ENCODE data around the gene AVP. TPM values are rescaled to one million over a fixed set of nuclear protein-coding genes. Genes with fewer than 3 reads are reported as not detected.

The AVP gene
- total RNA-seq, 1 donor from 2014 or later: not detected

DNA sequence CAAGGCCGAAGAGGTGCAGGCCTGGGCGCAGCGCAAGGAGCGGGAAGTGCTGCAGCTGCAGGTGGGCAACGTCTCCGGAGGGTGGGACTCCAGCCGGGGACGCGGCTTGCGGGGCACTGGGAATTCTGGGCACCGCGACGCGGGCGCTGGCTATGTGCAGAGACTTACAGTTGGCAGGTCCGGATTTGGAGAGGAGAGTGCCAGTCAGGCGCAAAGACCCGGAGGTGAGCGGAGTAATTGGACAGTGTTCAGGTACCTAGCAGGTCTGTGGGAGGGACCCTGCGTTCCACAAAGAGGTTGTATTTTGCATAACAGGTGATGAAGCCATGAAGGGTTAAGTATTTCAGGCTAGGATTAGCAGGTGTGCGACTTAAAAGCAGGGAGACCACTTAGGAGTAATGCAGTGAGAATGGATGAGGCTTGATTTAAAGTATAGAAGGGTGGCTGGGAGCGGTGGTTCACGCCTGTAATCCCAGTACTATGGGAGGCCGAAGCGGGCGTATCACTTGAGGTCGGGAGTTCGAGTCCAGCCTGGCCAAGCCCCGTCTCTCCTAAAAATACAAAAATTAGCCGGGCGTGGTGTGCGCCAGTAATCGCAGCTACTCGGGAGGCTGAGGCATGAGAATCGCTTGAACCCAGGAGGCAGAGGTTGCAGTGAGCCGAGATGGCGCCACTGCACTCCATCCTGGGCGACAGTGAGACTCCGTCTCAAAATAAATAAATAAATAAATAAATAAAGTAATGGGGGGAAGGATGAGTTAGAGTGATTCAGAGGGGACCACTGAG lies 37.7 kb downstream of the AVP start:
- no peak for DNase-seq (ENCODE audit: low spot score)
- Mint-ChIP-seq H3K9me3 (no peaks in the 10 kb centered on the region), H3K4me3 (peak overlapping the region; percentile 95), H3K27ac (peak overlapping the region; percentile 78), H3K4me1 (ENCODE audit: low read depth) (peaks cover 11% of the 10 kb centered on the region), H3K27me3 (ENCODE audit: insufficient read depth) (no peaks in the 10 kb centered on the region), H3K36me3 (ENCODE audit: low read depth) (peaks cover 31% of the 10 kb centered on the region)
- intact Hi-C loops (cut with micrococcal nuclease): loop anchor here (1.0 kb wide), 1 partner anchor 395 kb away; the partner anchor contains the start of gene NOP56

DNA sequence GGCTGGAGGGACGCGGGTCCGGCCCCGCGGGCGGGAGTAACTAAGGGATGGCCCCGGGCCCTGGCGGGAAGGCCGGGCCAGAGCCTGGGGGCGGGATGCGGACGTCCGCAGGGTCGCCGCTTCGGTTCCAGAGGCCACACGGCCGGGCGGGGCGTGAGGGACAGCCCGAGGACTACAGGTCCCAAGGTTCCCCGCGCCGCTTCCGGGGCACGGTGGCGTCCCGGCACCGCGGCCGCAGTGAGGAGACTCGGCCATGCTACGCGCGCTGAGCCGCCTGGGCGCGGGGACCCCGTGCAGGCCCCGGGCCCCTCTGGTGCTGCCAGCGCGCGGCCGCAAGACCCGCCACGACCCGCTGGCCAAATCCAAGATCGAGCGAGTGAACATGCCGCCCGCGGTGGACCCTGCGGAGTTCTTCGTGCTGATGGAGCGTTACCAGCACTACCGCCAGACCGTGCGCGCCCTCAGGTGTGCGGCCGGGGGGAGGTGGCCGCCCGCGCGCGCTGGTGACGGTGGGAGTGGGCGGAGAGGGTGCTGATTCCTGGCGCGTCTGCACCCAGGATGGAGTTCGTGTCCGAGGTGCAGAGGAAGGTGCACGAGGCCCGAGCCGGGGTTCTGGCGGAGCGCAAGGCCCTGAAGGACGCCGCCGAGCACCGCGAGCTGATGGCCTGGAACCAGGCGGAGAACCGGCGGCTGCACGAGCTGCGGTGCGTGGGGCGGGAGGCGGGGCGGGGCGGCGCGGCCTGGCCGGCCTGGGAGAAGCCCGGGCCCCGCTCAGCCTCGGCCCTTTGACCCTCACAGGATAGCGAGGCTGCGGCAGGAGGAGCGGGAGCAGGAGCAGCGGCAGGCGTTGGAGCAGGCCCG lies 38.5 kb downstream of the AVP start, which contains the start of gene MRPS26:
TSS of gene MRPS26 (plus strand) at position 237 of the 861 bp plus-strand sequence. CDS start at position 254, 17 bp downstream.
- Mint-ChIP-seq H3K27me3 (ENCODE audit: insufficient read depth) (no peaks in the 10 kb centered on the region), H3K27ac (peak within 1 kb of the TSS; percentile 78), H3K4me1 (ENCODE audit: low read depth) (peaks cover 11% of the 10 kb centered on the region), H3K36me3 (ENCODE audit: low read depth) (peaks cover 32% of the 10 kb centered on the region), H3K4me3 (peak within 1 kb of the TSS; percentile 95), H3K9me3 (no peaks in the 10 kb centered on the region)
- peak; percentile 80 for DNase-seq (ENCODE audit: low spot score)
- intact Hi-C loops (cut with micrococcal nuclease): loop anchor here (1.0 kb wide), 4 partner anchors 35 to 394 kb away; partner anchors contain the start of genes NOP56 and PTPRA

DNA sequence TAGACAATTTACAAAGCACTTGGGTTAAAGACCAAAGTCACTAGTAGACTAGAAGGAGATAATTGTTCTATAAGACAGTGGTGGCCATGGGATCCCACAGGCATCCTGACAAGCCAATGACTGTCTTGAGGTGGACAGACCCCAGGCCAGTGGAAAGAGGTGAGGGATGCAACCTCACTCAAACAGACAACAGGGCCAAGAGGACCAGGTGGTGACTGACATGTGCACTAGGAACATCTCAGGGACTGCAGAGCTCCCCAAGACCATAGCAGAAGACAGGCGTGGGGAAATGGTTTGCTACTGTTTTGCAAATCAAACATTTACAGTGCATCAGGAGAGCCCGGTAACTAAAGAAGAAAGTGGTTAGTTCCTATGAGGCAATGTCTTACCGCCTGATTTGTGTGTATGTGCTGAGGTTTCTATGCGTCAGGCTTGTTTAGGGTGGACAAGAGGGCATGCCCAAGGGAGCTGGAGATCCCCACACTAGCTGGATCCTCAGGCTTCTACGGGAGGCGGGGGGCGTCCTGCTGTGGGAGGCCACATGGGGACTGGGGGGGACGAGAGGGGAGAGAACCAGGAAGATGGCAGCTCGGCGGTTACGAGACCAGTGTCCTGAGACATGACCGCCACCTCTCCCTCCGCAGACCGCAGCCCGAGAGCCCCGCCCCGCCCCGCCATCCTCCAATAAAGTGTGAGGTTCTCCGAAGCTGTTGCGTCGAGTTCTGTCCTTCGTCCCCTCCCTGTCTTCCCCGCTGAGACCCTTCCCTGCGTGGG lies 39.3 kb downstream of the AVP start:
- Mint-ChIP-seq H3K27ac (peak overlapping the region; percentile 67), H3K4me1 (ENCODE audit: low read depth) (peaks cover 16% of the 10 kb centered on the region), H3K36me3 (ENCODE audit: low read depth) (peaks cover 34% of the 10 kb centered on the region), H3K27me3 (ENCODE audit: insufficient read depth) (no peaks in the 10 kb centered on the region), H3K4me3 (peak overlapping the region; percentile 84), H3K9me3 (no peaks in the 10 kb centered on the region)
- DNase-seq (ENCODE audit: low spot score): no peak
- intact Hi-C loops (cut with micrococcal nuclease): loop anchor here (1.0 kb wide), 3 partner anchors 34 to 172 kb away; partner anchors contain the start of gene PTPRA

DNA sequence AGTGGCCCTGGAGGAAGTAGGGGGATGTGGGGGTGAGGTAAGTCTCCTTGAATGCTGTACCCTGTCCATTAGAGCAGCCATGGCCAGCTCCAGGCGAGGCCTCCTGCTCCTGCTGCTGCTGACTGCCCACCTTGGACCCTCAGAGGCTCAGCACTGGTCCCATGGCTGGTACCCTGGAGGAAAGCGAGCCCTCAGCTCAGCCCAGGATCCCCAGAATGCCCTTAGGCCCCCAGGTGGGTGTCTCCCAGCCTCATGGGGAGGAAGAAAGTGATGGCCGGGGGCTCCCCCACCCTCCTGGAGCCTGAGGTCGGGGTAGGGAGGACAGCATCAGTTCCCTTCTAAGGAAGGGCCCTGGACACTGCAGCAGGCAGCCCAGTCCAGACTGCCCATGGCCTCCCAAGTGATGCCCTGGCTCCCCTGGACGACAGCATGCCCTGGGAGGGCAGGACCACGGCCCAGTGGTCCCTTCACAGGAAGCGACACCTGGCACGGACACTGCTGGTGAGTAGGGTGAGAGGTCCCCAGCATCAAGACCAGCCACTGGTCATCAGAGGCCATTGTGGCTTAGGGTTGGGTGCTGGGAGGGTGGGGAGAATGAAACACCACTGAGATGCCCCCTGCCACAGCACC lies 40.1 kb downstream of the AVP start:
- Mint-ChIP-seq H3K4me3 (peak overlapping the region; percentile 42), H3K9me3 (no peaks in the 10 kb centered on the region), H3K36me3 (ENCODE audit: low read depth) (peaks cover 29% of the 10 kb centered on the region)

DNA sequence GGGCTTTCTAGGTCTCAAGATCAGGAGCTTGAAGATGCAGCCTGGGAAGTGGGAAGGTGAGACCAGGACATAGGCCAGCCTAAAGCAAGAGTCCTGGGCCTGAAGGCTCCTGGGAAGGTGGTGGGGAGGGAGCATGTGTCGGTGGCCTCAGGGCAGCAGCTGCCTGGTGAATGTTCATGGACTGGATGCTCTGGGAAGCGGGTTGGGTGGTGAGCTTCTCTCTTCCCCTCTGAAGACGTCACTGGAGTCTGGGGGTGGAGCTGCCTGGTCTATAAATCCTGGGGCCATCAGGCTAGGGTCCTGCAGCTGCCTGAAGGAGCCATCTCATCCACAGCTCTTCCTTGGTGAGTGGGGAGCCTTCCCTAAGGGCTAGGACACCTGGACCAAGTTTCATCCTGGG lies 41.2 kb downstream of the AVP start, which contains the start of gene GNRH2:
TSS of gene GNRH2 (plus strand) at position 301 of the 400 bp plus-strand sequence. CDS start 793 bp downstream, outside the sequence.
- no peak within 1 kb of the TSS for H3K27ac Mint-ChIP-seq
- H3K4me1 Mint-ChIP-seq (ENCODE audit: low read depth): peaks cover 26% of the 10 kb centered on the region
- H3K4me3 Mint-ChIP-seq: peak within 1 kb of the TSS; percentile 42
- no peaks in the 10 kb centered on the region for H3K27me3 Mint-ChIP-seq (ENCODE audit: insufficient read depth)
- peaks cover 34% of the 10 kb centered on the region for H3K36me3 Mint-ChIP-seq (ENCODE audit: low read depth)
- no peaks in the 10 kb centered on the region for H3K9me3 Mint-ChIP-seq
- no peak for DNase-seq (ENCODE audit: low spot score)
- intact Hi-C loops (cut with micrococcal nuclease): no loop called here

More for the DNA sequence above, 40.1 kb downstream of the AVP start:
- Mint-ChIP-seq H3K27me3 (ENCODE audit: insufficient read depth) (no peaks in the 10 kb centered on the region), H3K4me1 (ENCODE audit: low read depth) (peaks cover 24% of the 10 kb centered on the region), H3K27ac (no peak overlapping the region)
- intact Hi-C loops (cut with micrococcal nuclease): no loop called here
- no peak for DNase-seq (ENCODE audit: low spot score)

DNA sequence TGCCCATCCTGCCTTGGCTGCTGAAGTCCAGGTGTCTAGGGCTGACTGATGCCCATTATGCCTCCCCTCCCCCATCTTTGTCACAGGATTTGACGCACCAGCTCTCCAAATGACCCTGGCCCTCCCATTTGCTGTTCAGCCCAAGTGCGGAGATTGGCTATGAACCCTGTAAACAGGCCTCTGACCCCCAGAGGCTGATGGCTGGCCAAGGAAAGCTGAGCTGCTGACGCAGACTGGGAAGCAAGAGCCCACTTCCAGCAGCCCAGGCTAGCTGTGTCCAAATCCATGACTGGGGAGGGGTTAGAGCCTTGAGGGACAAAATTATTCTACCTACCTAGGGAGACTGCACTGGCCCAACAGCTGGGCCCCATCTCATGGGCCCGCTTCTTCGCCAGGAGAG lies 41.9 kb downstream of the AVP start:
- peaks cover 29% of the 10 kb centered on the region for H3K36me3 Mint-ChIP-seq (ENCODE audit: low read depth)

DNA sequence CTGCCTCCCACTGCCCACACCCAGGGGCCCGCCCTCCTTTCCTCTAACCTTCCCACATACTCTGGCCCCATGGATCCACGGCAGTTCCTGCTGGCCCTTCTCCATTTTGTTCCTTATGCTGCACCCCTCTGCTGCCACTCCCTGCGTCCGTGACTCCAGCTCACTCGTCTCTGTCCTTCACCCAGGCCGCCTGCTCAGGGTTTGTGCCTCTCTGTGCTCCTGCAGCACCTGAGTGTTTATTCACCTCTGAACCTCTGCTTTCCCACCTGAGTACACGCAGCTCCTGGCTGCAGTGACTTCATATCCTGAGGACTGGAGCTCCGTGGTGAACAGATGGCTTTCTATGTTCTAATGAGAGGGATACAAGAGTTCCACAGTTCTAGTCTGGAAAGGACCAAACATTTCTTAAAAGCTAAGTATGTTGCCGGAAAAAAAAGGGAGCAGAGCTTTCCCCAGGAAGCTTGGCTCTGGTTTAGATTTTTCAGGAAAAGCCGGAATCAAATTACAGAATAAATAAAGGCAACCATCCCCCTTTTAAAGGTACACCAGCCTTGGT lies 42.6 kb downstream of the AVP start:
- Mint-ChIP-seq H3K27me3 (ENCODE audit: insufficient read depth) (no peaks in the 10 kb centered on the region), H3K9me3 (no peaks in the 10 kb centered on the region), H3K36me3 (ENCODE audit: low read depth) (peaks cover 30% of the 10 kb centered on the region), H3K4me3 (no peak overlapping the region), H3K27ac (no peak overlapping the region), H3K4me1 (ENCODE audit: low read depth) (peaks cover 24% of the 10 kb centered on the region)
- intact Hi-C loops (cut with micrococcal nuclease): no loop called here
- DNase-seq (ENCODE audit: low spot score): no peak

More for the DNA sequence above, 41.9 kb downstream of the AVP start:
- Mint-ChIP-seq H3K27me3 (ENCODE audit: insufficient read depth) (no peaks in the 10 kb centered on the region), H3K4me1 (ENCODE audit: low read depth) (peaks cover 26% of the 10 kb centered on the region), H3K27ac (no peak overlapping the region), H3K9me3 (no peaks in the 10 kb centered on the region), H3K4me3 (no peak overlapping the region)
- no peak for DNase-seq (ENCODE audit: low spot score)
- intact Hi-C loops (cut with micrococcal nuclease): no loop called here

DNA sequence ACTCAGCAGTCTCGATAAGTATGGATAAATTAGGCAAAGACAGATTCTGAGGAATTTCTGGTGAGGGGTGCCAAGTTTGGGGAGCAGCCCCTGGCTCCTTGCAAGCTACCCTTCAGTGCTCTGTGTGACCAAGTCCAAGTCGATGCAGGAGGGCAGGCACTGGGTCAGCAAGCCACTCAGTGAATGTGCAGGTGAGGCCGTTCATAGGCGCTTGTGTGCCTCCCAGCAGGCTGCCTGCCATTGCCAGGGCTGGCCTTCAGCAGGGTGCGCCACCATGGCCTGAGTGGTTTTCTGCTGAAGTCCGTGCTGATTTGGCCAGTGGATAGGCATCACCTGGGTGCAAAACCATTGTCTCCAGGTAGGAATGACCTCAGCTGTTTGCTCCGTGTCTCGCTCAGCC lies 44.4 kb downstream of the AVP start:
- intact Hi-C loops (cut with micrococcal nuclease): no loop called here
- H3K4me3 Mint-ChIP-seq: no peak overlapping the region
- H3K9me3 Mint-ChIP-seq: no peaks in the 10 kb centered on the region
- DNase-seq (ENCODE audit: low spot score): no peak
- peaks cover 37% of the 10 kb centered on the region for H3K36me3 Mint-ChIP-seq (ENCODE audit: low read depth)
- H3K27ac Mint-ChIP-seq: peak overlapping the region; percentile 72
- H3K27me3 Mint-ChIP-seq (ENCODE audit: insufficient read depth): no peaks in the 10 kb centered on the region
- peaks cover 17% of the 10 kb centered on the region for H3K4me1 Mint-ChIP-seq (ENCODE audit: low read depth)

DNA sequence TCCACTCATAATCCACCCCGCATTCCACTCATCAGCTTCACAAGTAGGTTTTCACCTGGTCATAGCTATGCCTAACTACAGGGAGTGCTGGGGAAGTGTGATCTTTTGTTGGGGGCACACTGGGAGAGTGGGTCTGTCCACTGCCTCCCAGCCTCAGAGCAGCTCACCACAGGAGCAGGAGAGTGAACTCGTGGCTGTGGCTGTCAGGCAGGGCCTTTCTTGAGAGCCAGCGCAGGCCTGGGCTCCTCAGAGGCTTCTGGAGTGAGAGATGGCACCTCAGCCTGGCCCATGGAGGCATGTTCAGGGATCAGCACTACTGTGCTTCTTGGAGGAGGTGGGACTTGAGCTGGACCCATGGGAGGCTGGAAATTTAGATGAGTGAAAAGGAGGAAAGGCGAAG lies 45.1 kb downstream of the AVP start:
- H3K4me3 Mint-ChIP-seq: no peak overlapping the region
- no peaks in the 10 kb centered on the region for H3K27me3 Mint-ChIP-seq (ENCODE audit: insufficient read depth)

DNA sequence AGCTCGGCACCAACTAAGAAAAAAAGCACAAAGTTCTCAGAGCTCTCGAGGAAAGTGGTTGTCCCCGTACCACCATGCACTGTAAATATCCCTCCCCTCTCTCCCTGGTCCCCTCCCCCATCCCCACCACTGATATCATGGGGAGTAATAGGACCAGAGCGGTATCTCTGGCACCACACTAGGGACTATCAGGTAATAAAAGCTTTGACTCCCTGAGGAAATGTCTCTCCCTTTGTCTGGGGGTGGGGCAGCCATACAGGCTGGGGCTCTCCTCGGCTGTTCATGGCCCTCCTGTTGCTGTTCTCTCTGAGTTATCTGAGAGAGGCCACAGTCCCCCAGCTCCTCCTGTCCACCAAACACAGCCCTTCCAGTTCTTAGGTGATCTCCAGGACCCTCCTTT lies 46.1 kb downstream of the AVP start:
- no peak for DNase-seq (ENCODE audit: low spot score)
- Mint-ChIP-seq H3K27ac (no peak overlapping the region), H3K36me3 (ENCODE audit: low read depth) (peaks cover 44% of the 10 kb centered on the region), H3K4me3 (no peak overlapping the region), H3K9me3 (no peaks in the 10 kb centered on the region), H3K4me1 (ENCODE audit: low read depth) (peaks cover 15% of the 10 kb centered on the region), H3K27me3 (ENCODE audit: insufficient read depth) (no peaks in the 10 kb centered on the region)
- intact Hi-C loops (cut with micrococcal nuclease): no loop called here

More for the DNA sequence above, 45.1 kb downstream of the AVP start:
- Mint-ChIP-seq H3K4me1 (ENCODE audit: low read depth) (peaks cover 15% of the 10 kb centered on the region), H3K27ac (peak overlapping the region; percentile 72), H3K9me3 (no peaks in the 10 kb centered on the region), H3K36me3 (ENCODE audit: low read depth) (peaks cover 42% of the 10 kb centered on the region)
- no peak for DNase-seq (ENCODE audit: low spot score)
- intact Hi-C loops (cut with micrococcal nuclease): no loop called here

DNA sequence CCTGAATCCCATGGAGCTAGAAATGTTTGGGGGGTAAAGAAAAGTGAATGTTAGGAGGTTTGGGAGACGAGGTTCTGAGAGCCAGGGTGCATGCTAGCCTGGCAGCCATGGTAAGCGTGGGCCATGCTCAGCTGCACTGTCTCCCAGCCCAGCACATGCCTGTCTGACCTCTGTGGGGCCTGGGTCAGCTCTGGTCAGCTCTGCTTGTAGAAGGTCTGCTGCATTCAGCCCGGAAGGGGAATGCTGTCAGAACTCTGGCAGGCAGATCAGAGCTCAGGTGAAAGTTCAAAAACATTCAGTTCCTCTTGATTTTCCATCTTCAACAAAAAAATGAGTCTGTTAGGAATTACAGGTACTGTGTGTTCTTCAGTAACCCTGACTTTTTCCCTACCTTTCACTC lies 46.9 kb downstream of the AVP start:
- H3K9me3 Mint-ChIP-seq: no peaks in the 10 kb centered on the region
- H3K36me3 Mint-ChIP-seq (ENCODE audit: low read depth): peaks cover 44% of the 10 kb centered on the region
- DNase-seq (ENCODE audit: low spot score): no peak
- no peak overlapping the region for H3K4me3 Mint-ChIP-seq
- H3K4me1 Mint-ChIP-seq (ENCODE audit: low read depth): peaks cover 15% of the 10 kb centered on the region
- intact Hi-C loops (cut with micrococcal nuclease): no loop called here
- no peak overlapping the region for H3K27ac Mint-ChIP-seq
- no peaks in the 10 kb centered on the region for H3K27me3 Mint-ChIP-seq (ENCODE audit: insufficient read depth)

DNA sequence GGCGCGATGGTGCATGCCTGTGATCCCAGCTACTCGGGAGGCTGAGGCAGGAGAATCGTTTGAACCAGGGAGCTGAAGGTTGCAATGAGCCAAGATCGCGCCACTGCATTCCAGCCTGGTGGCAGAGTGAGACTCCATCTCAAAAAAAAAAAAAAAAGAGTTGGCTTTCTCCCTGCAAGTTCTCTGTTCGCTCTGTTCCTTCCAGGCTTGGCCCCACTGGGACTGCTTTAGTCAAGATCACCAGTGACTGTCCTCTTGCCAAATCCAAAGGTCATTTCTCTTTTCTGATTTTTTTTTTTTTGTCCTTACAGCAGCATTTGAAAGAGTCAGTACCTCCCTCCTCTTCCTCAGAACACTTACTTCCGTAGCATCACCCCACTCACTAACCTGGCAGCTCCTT lies 51.9 kb downstream of the AVP start:
- peaks cover 5% of the 10 kb centered on the region for H3K4me1 Mint-ChIP-seq (ENCODE audit: low read depth)
- H3K27ac Mint-ChIP-seq: no peak overlapping the region
- H3K27me3 Mint-ChIP-seq (ENCODE audit: insufficient read depth): no peaks in the 10 kb centered on the region
- intact Hi-C loops (cut with micrococcal nuclease): no loop called here
- H3K36me3 Mint-ChIP-seq (ENCODE audit: low read depth): peaks cover 26% of the 10 kb centered on the region
- DNase-seq (ENCODE audit: low spot score): no peak
- no peaks in the 10 kb centered on the region for H3K9me3 Mint-ChIP-seq
- H3K4me3 Mint-ChIP-seq: no peak overlapping the region

Data from activated T-helper 1 cell treated with anti-CD3 and anti-CD28 coated beads, Interleukin-12 subunit alpha, Interleukin-12 subunit beta, Interleukin-2, Interleukin-4 antibody, amounts not matched to agents 30 ng/mL and 10 ng/mL and 1 ng/mL, durations not matched to agents 14 hours and 24 hours and 36 hours (primary cell).